Measurements from ENCODE around the gene LVRN.

The LVRN gene

GRCh38 chr5:116023619-116024018 is 61.3 kb downstream of the LVRN start:
- in situ Hi-C loops (cut with MboI; ENCODE audit: low sequenced_read_pairs) = no loop called here

GRCh38 chr5:116025866-116026265 is 63.6 kb downstream of the LVRN start:
- in situ Hi-C loops (cut with MboI; ENCODE audit: low sequenced_read_pairs) = no loop called here

GRCh38 chr5:116032094-116032517 is 69.8 kb downstream of the LVRN start, which contains the start of gene ARL14EPL:
Gene ARL14EPL (plus strand): TSS chr5:116032472. CDS start chr5:116051466, 18,994 bp downstream.
- in situ Hi-C loops (cut with MboI; ENCODE audit: low sequenced_read_pairs) = no loop called here

GRCh38 chr5:116032991-116033390 is 70.7 kb downstream of the LVRN start:
- in situ Hi-C loops (cut with MboI; ENCODE audit: low sequenced_read_pairs) = no loop called here

- in situ Hi-C loops (cut with MboI; ENCODE audit: low sequenced_read_pairs) = no loop called here
These were observed 72.8 kb downstream of the LVRN start for GRCh38 chr5:116035123-116035522.

- in situ Hi-C loops (cut with MboI; ENCODE audit: low sequenced_read_pairs) = no loop called here
These were observed 75.1 kb downstream of the LVRN start for GRCh38 chr5:116037236-116037822.

GRCh38 chr5:116038817-116039216 is 76.5 kb downstream of the LVRN start:
- in situ Hi-C loops (cut with MboI; ENCODE audit: low sequenced_read_pairs) = no loop called here

- in situ Hi-C loops (cut with MboI; ENCODE audit: low sequenced_read_pairs) = no loop called here
These were observed 80.1 kb downstream of the LVRN start for GRCh38 chr5:116042375-116042774.

GRCh38 chr5:116044073-116044472 is 81.8 kb downstream of the LVRN start:
- in situ Hi-C loops (cut with MboI; ENCODE audit: low sequenced_read_pairs) = no loop called here

- in situ Hi-C loops (cut with MboI; ENCODE audit: low sequenced_read_pairs) = no loop called here
These were observed 83.5 kb downstream of the LVRN start for GRCh38 chr5:116045821-116046220.

GRCh38 chr5:116046261-116046660 is 84.0 kb downstream of the LVRN start:
- in situ Hi-C loops (cut with MboI; ENCODE audit: low sequenced_read_pairs) = no loop called here

- in situ Hi-C loops (cut with MboI; ENCODE audit: low sequenced_read_pairs) = no loop called here
These were observed 84.5 kb downstream of the LVRN start for GRCh38 chr5:116046823-116047222.

GRCh38 chr5:116058346-116058936 is 96.2 kb downstream of the LVRN start:
- in situ Hi-C loops (cut with MboI; ENCODE audit: low sequenced_read_pairs) = no loop called here

GRCh38 chr5:116062352-116062751 is 100.1 kb downstream of the LVRN start:
- in situ Hi-C loops (cut with MboI; ENCODE audit: low sequenced_read_pairs) = no loop called here

GRCh38 chr5:116063950-116064349 is 101.7 kb downstream of the LVRN start:
- in situ Hi-C loops (cut with MboI; ENCODE audit: low sequenced_read_pairs) = no loop called here

GRCh38 chr5:116068028-116068632 is 105.9 kb downstream of the LVRN start:
- in situ Hi-C loops (cut with MboI; ENCODE audit: low sequenced_read_pairs) = no loop called here

GRCh38 chr5:116071211-116071610 is 108.9 kb downstream of the LVRN start:
- in situ Hi-C loops (cut with MboI; ENCODE audit: low sequenced_read_pairs) = no loop called here

- in situ Hi-C loops (cut with MboI; ENCODE audit: low sequenced_read_pairs) = no loop called here
These were observed 113.0 kb downstream of the LVRN start for GRCh38 chr5:116075191-116075831.

- in situ Hi-C loops (cut with MboI; ENCODE audit: low sequenced_read_pairs) = no loop called here
These were observed 114.2 kb downstream of the LVRN start for GRCh38 chr5:116076496-116076895.

Measured in HL-60/S4 treated with retinoic acid at 250 ng/mL for 4 days and 3 days (cell line).